H1 (cell line): ENCODE measurements around the gene PCBP4. TPM values are rescaled to one million over a fixed set of nuclear protein-coding genes. Genes with fewer than 3 reads are reported as not detected.

Experiments
- CBX5 ChIP-seq: fragments of 300-800, 300-1000 bp; sonication (generic); IDR thresholded peaks from 2 replicates; pipeline ENCODE4 v1.7.1; 2016; ENCODE audit warnings: antibody characterized with exemption, low read length, low read depth
- CBX8 ChIP-seq: fragments of 300-800, 300-1000 bp; sonication (generic); IDR thresholded peaks from 2 replicates; pipeline ENCODE4 v1.7.1; 2016; ENCODE audit warnings: low read depth, low read length, borderline replicate concordance
- CEBPB ChIP-seq: IDR thresholded peaks from 2 replicates; pipeline ENCODE4 v1.6.1; 2012; ENCODE audit warnings: low read depth, low read length
- CREB1 ChIP-seq: IDR thresholded peaks from 2 replicates; pipeline ENCODE4 v1.6.1; 2012; ENCODE audit warnings: inconsistent platforms
- EGR1 ChIP-seq: IDR thresholded peaks from 2 replicates; pipeline ENCODE4 v1.6.1; 2011; ENCODE audit warnings: low read depth, low read length, borderline replicate concordance
- EZH2 ChIP-seq: fragments of 200-600 bp; sonication (generic); IDR thresholded peaks from 2 replicates; pipeline ENCODE4 v1.7.1; 2012; ENCODE audit warnings: low read depth, mild to moderate bottlenecking, moderate library complexity, low read length, inconsistent platforms; ENCODE audit not compliant: severe bottlenecking
- FOSL1 ChIP-seq: IDR thresholded peaks from 2 replicates; pipeline ENCODE4 v1.6.1; 2011; ENCODE audit warnings: mild to moderate bottlenecking, low read depth, low read length, moderate library complexity; ENCODE audit not compliant: insufficient read depth
- KDM4A ChIP-seq: IDR thresholded peaks from one replicate; pipeline ENCODE4 v1.7.1; 2012; ENCODE audit warnings: low read depth, mild to moderate bottlenecking, moderate library complexity, low read length, inconsistent platforms; ENCODE audit not compliant: severe bottlenecking
- KDM5A ChIP-seq: fragments of 200-600 bp; IDR thresholded peaks from 2 replicates; pipeline ENCODE4 v1.7.1; 2012; ENCODE audit warnings: mild to moderate bottlenecking, low read length, inconsistent platforms, mixed read lengths
- MAFK ChIP-seq: IDR thresholded peaks from 2 replicates; pipeline ENCODE4 v1.6.1; 2012; ENCODE audit warnings: low read depth, mild to moderate bottlenecking, improper control_type of control experiment, low read length
- NANOG ChIP-seq: IDR thresholded peaks from 2 replicates; pipeline ENCODE4 v1.6.1; 2011; ENCODE audit warnings: low read length, low read depth, mild to moderate bottlenecking, inconsistent platforms; ENCODE audit not compliant: insufficient read depth, poor library complexity, severe bottlenecking
- PHF8 ChIP-seq: fragments of 200-600 bp; sonication (generic); conservative IDR thresholded peaks from 2 replicates; pipeline ENCODE4 v1.7.1; 2012; ENCODE audit warnings: low read depth, mild to moderate bottlenecking, inconsistent platforms, low read length, moderate library complexity
- POLR2A ChIP-seq, 2 experiments: IDR thresholded peaks; 1 replicate in 1 of 2; 2 replicates in 1 of 2; pipeline ENCODE4 v1.6.1; 2011; ENCODE audit warnings: low read depth in 2 of 2, low read length in 2 of 2, mild to moderate bottlenecking in 2 of 2; ENCODE audit errors: control extremely low read depth in 1 of 2
- RAD21 ChIP-seq, 2 experiments: IDR thresholded peaks in 1 of 2; conservative IDR thresholded peaks in 1 of 2; 2 replicates each; pipeline ENCODE4 v1.6.1; 2011; ENCODE audit warnings: low read depth in 2 of 2, low read length in 2 of 2, improper control_type of control experiment in 1 of 2, inconsistent platforms in 1 of 2, mild to moderate bottlenecking in 1 of 2, moderate library complexity in 1 of 2
- RFX5 ChIP-seq: IDR thresholded peaks from 2 replicates; pipeline ENCODE4 v1.6.1; 2011; ENCODE audit warnings: low read depth, low read length, improper control_type of control experiment, borderline replicate concordance
- SIN3A ChIP-seq, 2 experiments: IDR thresholded peaks in 1 of 2; conservative IDR thresholded peaks in 1 of 2; 2 replicates each; pipeline ENCODE4 v1.6.1; 2011 to 2012; ENCODE audit warnings: low read length in 2 of 2, improper control_type of control experiment in 1 of 2, low read depth in 1 of 2, mild to moderate bottlenecking in 1 of 2
- SIRT6 ChIP-seq: IDR thresholded peaks from one replicate; pipeline ENCODE4 v1.7.1; 2012; ENCODE audit warnings: low read length, inconsistent platforms
- SP2 ChIP-seq: IDR thresholded peaks from 2 replicates; pipeline ENCODE4 v1.6.1; 2012; ENCODE audit warnings: mild to moderate bottlenecking, low read length, inconsistent platforms
- SUZ12 ChIP-seq: fragments of 200-600 bp; sonication (generic); IDR thresholded peaks from 2 replicates; pipeline ENCODE4 v1.6.1; 2012; ENCODE audit warnings: mild to moderate bottlenecking, inconsistent platforms, low read length, moderate library complexity, mixed read lengths
- TAF7 ChIP-seq: optimal IDR thresholded peaks from 2 replicates; pipeline ENCODE3; 2011; ENCODE audit warnings: low read depth, mild to moderate bottlenecking, inconsistent platforms, low read length, moderate library complexity, borderline replicate concordance
- TBP ChIP-seq: IDR thresholded peaks from 2 replicates; pipeline ENCODE4 v1.6.1; 2011; ENCODE audit warnings: low read depth, low read length, improper control_type of control experiment
- USF2 ChIP-seq: IDR thresholded peaks from 2 replicates; pipeline ENCODE4 v1.6.1; 2011; ENCODE audit warnings: low read length, improper control_type of control experiment
- ZNF274 ChIP-seq: IDR thresholded peaks from 2 replicates; pipeline ENCODE4 v1.7.0; 2012; ENCODE audit warnings: low read length, borderline replicate concordance; ENCODE audit errors: extremely low read depth
- polyA plus RNA-seq, 7 experiments: library from polyadenylated mRNA; depleted of rRNA in 3 of 7; stranded (reverse) in 5 of 7; unstranded in 2 of 7; fragments of >200 nt in 5 of 7; fragments of 200-250 nt in 2 of 7; gene quantifications; 1 replicate in 5 of 7; 2 replicates in 1 of 7; 4 replicates in 1 of 7; pipeline versions ENCODE4 v1.2.1 to v1.2.3, GENCODE V29; 2011 to 2013; ENCODE audit warnings: missing spikeins in 2 of 7, mixed read lengths in 2 of 7
- total RNA-seq: library from RNA; stranded (reverse); fragmentation: NEBNext Ultra II Directional; extraction: Animal tissue kit (Norgen Biotek cat#: 25700); gene quantifications from 2 replicates; pipeline ENCODE4 v1.2.1, GENCODE V29; 2021

Gene PCBP4
- total and polyA plus RNA-seq, 2 of the 8 experiments (the other 6 are each of a cell fraction or from before 2014, with no cell fraction given) = 16.4 to 34.1 TPM

GRCh38 chr3:51955893-51956770 lies 11.1 kb downstream of the PCBP4 start (continued):
- TF ChIP-seq USF2 (no peak), TAF7 (peak; percentile 18), RFX5 (no peak), KDM4A (peak; percentile 94), CREB1 (no peak), TBP (no peak), CBX8 (no peak), KDM5A (no peak), ZNF274 (no peak), SIN3A (conservative IDR thresholded peaks at IDR 0.05 in 1 of 2, IDR thresholded peaks at IDR 0.05 in 1 of 2; ENCODE audit: low read depth in 1 of 2, low read length in 2 of 2) (no peak; a peak in 1 of 4 replicates), SP2 (no peak), FOSL1 (no peak), MAFK (no peak), RAD21 (IDR thresholded peaks at IDR 0.05 in 1 of 2, conservative IDR thresholded peaks at IDR 0.05 in 1 of 2; ENCODE audit: low read depth in 2 of 2, low read length in 2 of 2) (peak; percentile 47 to 74), NANOG (peak; percentile 27), EGR1 (no peak), POLR2A (IDR thresholded peaks at IDR 0.05; ENCODE audit: control extremely low read depth in 1 of 2, low read depth in 2 of 2, low read length in 2 of 2) (peak in 1 of 2 experiments; percentile 6; a peak in 1 of 3 replicates), EZH2 (no peak), CBX5 (no peak), SUZ12 (peak; percentile 40; the same call in 1 of the 2 replicates), CEBPB (no peak), SIRT6 (no peak), PHF8 (0 out of 2 replicates have a peak, but pooled peaks have one; percentile 18)
